Peyer's patch (tissue), 4 donors: Measurements from ENCODE around the gene CDCA7.

Experiments used
- CTCF ChIP-seq, 6 experiments: fragments of 450-650 bp in 4 of 6; fragments of 200-600 bp in 2 of 6; sonication (generic) in 1 of 6; IDR thresholded peaks; one replicate each; pipeline ENCODE4 v1.5.1; 2017 to 2019; ENCODE audit warnings: antibody characterized with exemption in 6 of 6, mild to moderate bottlenecking in 3 of 6, moderate library complexity in 1 of 6
- POLR2A ChIP-seq, 2 donors: fragments of 450-650 bp; IDR thresholded peaks; one replicate each; pipeline ENCODE4 v1.5.1; 2017; ENCODE audit warnings: antibody characterized with exemption in 2 of 2, mild to moderate bottlenecking in 2 of 2, moderate library complexity in 2 of 2

GRCh38 chr2:173394091-173394974 lies 39.7 kb downstream of the CDCA7 start:
- TF ChIP-seq CTCF (IDR thresholded peaks at IDR 0.05) (no peak), POLR2A (IDR thresholded peaks at IDR 0.05) (no peak)
